HG02938 (cell line): Measurements from ENCODE around the gene IKZF5.

ENCODE experiments used
- ATAC-seq: cut with Tn5 transposase; IDR thresholded peaks from one replicate; pipeline ENCODE4 v1.9.1; 2021; ENCODE audit warnings: mild to moderate bottlenecking, moderate library complexity; ENCODE audit not compliant: unreplicated experiment

IKZF5 gene

GRCh38 chr10:122983898-122984297 is 24.7 kb downstream of the IKZF5 start:
- no peak for ATAC-seq

DNA sequence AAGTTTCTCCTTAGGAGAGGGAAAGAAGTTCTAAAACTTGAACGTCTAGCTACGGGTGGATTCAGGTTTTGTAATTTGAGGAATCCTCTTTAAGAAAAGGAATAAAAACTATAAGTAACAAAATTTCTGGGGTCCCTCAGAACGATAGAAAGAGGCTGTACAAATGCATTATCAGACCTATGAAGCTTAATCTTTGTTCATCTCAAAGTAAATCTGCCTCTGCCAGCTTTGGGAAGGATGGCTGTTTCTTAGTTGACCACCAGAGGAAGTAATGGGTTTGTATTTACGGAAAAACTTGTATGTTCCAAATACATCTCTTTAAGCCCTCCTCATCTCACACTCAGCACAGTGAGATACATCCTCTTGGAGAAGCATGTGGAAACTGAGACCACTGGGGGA is 27.5 kb downstream of the IKZF5 start:
- no peak for ATAC-seq

DNA sequence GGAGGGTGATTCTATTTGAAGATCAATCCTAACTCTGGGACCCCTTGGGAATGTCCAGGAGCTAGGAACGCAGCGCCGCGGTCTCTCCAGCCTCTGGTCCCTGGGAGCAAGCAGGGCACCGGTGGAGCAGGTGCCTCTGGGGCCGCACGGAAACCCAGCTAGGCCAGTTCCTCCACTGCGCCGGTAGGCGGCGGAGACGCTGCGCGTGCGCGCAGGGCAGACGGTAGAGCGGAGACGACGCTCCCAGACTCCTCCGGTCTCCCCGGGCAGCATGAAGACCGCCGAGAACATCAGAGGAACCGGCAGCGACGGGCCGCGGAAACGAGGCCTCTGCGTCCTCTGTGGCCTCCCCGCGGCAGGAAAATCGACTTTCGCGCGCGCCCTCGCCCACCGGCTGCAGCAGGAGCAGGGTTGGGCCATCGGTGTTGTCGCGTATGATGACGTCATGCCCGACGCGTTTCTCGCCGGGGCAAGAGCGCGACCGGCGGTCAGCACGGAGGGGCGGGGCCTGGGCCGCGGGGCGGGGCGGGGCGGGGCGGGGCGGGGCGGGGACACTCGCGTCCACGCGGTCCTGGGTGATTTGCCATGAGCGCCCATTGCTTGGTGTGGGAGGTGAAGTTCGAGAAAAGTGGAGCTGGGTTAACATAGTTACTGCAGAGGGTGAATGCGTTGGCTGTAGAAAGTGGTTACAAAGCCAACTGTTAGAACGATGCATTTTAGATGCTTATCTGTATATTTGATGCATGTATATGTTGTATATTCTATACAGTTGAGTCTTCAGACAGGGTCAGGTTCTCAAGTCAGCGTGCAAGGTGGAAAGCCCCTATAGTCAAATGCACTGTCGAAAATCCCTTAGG is 28.2 kb downstream of the IKZF5 start, which contains the start of gene PSTK:
Gene PSTK (plus strand): TSS at position 193 of the 857 bp plus-strand sequence. CDS start 79 bp downstream, at position 272.
- peak; percentile 95 for ATAC-seq

DNA sequence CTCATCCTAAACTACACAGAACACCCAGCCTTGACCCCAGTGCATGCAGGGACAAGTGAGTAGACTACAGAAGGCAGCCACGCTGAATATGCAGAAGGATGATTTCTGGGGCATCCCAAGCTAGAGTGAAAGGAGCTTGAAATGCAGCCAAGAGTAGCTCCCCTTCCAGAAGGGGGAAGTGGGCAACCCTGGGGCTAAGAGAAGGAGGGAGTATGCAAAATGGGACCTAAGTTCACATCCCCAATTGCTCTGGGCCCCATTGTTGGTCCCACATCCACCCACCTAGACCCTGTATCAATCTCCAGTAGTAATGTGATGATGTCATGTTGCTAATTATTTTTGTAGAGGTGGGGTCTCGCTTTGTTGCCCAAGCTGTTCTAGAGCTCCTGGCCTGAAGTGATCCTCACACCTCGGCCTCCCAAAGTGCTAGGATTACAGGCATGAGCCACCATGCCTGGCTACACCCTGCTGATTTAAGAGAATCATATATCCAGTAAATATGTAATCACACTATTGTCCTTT is 34.0 kb downstream of the IKZF5 start:
- no peak for ATAC-seq

DNA sequence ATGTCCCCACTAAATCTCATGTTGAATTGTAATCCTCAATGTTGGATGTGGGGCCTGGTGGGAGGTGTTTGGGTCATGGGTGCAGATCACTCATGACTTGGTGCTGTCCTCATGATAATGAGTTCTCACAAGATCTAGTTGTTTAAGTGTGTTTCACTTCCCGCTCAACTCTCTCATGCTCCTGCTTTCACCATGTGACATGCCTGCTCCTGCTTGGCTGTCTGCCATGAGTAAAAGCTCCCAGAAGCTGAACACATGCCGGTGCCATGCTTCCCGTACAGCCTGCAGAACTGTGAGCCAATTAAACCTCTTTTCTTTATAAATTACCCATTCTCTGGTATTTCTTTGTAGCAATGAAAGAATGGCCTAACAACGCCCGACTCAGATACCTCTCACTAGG is 34.6 kb downstream of the IKZF5 start:
- ATAC-seq = no peak

DNA sequence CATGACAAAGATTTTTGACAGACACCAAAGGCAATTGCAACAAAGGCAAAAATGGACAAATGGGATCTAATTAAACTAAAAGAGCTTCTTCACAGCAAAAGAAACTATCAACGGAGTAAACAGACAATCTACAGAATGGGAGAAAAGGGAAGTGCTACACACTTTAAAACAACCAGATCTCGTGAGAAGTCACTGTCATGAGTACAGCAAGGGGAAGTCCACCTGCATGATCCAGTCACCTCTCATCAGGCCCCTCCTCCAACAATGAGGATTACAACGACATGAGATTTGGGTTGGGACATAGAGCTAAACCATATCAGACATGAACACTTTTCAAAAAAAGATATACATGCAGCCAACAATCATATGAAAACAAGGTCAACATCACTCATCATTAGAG is 39.9 kb downstream of the IKZF5 start:
- ATAC-seq = no peak

- no peak for ATAC-seq
These were observed 41.7 kb downstream of the IKZF5 start for GRCh38 chr10:122966879-122967278.

DNA sequence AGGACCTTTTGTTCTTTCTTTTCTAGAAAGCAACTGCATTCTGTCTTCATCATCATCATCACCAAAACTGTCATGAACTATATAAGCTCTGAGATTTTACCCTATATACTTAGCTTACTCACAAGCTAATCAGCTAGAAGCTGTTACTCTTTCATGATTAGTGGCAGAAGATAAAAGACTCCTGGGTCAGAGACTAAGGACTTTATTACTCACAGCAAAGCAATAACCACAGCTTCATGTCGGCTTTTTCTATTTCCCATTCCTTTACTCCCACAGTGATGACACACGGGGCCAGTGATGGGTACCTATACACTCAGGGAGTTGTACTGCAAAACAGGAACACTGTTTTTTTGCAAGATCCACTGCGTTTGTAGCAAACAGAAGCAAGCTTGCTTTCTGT is 46.2 kb downstream of the IKZF5 start:
- ATAC-seq = no peak

GRCh38 chr10:122957474-122957873 is 51.1 kb downstream of the IKZF5 start:
- no peak for ATAC-seq

DNA sequence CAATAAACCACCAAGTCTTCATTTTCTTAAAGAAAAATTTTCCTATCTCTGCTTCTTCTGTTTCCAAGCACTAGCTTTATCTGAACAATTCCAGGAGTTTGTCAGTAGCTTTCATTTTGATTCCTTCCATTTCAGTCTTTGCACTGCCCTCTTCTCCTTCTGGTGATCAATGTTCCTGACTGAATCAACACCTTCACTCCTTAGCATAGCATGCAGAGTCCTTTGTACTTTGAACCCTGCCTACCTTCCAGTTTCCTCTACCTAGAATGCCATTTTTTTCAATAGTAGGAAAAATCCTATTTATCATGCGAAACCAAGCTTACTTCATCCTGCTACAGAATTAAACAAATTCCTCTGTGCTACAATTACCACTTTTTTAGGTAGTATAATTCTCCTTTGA is 52.7 kb downstream of the IKZF5 start:
- ATAC-seq = no peak

- no peak for ATAC-seq
These were observed 53.9 kb downstream of the IKZF5 start for GRCh38 chr10:122954731-122955050.

DNA sequence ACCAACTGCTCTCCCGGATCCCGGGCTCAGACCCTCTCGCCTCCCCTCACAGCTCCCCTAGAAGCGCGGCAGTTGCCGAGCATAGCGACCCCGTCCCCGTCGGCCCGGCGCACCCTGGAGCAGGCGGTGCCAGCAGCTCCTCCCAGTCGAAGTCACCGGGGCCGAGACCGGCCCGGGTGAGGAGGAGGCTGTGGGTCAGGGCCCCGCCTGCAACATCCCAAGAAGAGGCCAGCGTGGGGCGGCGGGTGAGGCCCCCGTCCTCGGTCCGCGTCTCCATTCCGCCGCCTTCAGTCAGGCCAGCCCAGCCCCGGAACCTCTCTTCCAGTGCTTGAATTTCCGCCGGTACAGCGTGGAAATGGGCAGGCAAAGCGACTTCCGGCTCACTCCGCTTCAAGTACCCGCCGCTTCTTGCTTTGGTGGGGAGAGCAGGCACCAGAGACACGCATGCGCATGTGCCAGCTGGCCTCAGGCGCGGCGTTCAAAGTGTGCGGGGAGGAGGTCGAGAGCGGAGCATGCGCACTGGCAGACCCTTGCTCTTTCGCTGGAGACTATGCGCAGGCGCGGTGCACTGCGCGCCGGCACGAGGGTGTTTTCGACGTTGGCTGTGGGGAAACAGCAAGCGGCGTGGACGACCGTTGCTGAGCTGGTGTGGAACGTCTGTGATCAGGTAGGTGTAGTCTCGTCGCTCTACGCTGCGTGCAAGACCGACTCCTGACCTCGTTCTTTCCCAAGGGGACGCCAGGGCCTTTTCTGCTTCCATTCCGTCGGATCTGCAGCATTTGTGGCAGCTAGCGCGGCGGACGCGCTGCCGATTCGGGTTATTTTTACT is 54.5 kb downstream of the IKZF5 start, which contains the start of gene C10orf88:
Gene C10orf88 (minus strand): TSS at position 326 of the 829 bp plus-strand sequence. CDS start 49 bp downstream, at position 277.
- ATAC-seq = peak; percentile 99

- no peak for ATAC-seq
These were observed 59.3 kb downstream of the IKZF5 start for GRCh38 chr10:122949296-122949695.
